HepG2 (cell line): ENCODE data around the gene HSPA1B. TPM values are rescaled to one million over a fixed set of nuclear protein-coding genes. Genes with fewer than 3 reads are reported as not detected.
A peak's percentile ranks its signal among the peaks of the same experiment; 100 is the strongest.

Experiments
- AKAP8 ChIP-seq: sonication (generic); formaldehyde crosslinking; IDR thresholded peaks from 2 replicates; pipeline ENCODE4 v1.5.1; 2020; ENCODE audit warnings: mild to moderate bottlenecking, missing genetic modification reagents
- CTCF ChIP-seq: sonication (generic); formaldehyde crosslinking; IDR thresholded peaks from 2 replicates; pipeline ENCODE4 v1.5.0; 2020; ENCODE audit warnings: mild to moderate bottlenecking, missing genetic modification reagents, moderate library complexity
- DMAP1 ChIP-seq: IDR thresholded peaks from 2 replicates; pipeline ENCODE4 v1.6.1; 2016
- ELF1 ChIP-seq: sonication (generic); formaldehyde crosslinking; IDR thresholded peaks from 2 replicates; pipeline ENCODE4 v1.4.0; 2020; ENCODE audit warnings: missing genetic modification reagents
- GATA4 ChIP-seq: sonication (generic); IDR thresholded peaks from 2 replicates; pipeline ENCODE4 v1.6.1; 2016; ENCODE audit warnings: antibody characterized with exemption, low read depth, borderline replicate concordance
- GATAD1 ChIP-seq: IDR thresholded peaks from 2 replicates; pipeline ENCODE4 v1.6.1; 2016; ENCODE audit warnings: missing genetic modification reagents, missing compliant biosample characterization
- GLMP ChIP-seq: sonication (generic); formaldehyde crosslinking; IDR thresholded peaks from 2 replicates; pipeline ENCODE4 v1.9.0; 2021; ENCODE audit warnings: missing genetic modification reagents, mild to moderate bottlenecking, borderline replicate concordance
- GZF1 ChIP-seq: sonication (generic); formaldehyde crosslinking; IDR thresholded peaks from 2 replicates; pipeline ENCODE4 v1.5.1; 2020; ENCODE audit warnings: mild to moderate bottlenecking, missing genetic modification reagents
- MEIS1 ChIP-seq: sonication (generic); formaldehyde crosslinking; IDR thresholded peaks from 2 replicates; pipeline ENCODE4 v1.9.0; 2021; ENCODE audit warnings: mild to moderate bottlenecking, missing genetic modification reagents, moderate library complexity, borderline replicate concordance
- MEIS2 ChIP-seq: sonication (generic); formaldehyde crosslinking; IDR thresholded peaks from 2 replicates; pipeline ENCODE4 v1.9.0; 2021; ENCODE audit warnings: mild to moderate bottlenecking, missing genetic modification reagents
- MZF1 ChIP-seq: sonication (generic); formaldehyde crosslinking; IDR thresholded peaks from 2 replicates; pipeline ENCODE4 v1.8.1; 2023; ENCODE audit warnings: mild to moderate bottlenecking, missing genetic modification reagents, borderline replicate concordance
- NFE2L2 ChIP-seq: fragments of 150-350 bp; IDR thresholded peaks from 2 replicates; pipeline ENCODE4 v1.6.1; 2014; ENCODE audit warnings: low read length
- NFIB ChIP-seq: sonication (generic); formaldehyde crosslinking; IDR thresholded peaks from 2 replicates; pipeline ENCODE4 v1.9.0; 2021; ENCODE audit warnings: missing genetic modification reagents, mild to moderate bottlenecking, borderline replicate concordance
- PCBP2 ChIP-seq: fragments of 200-400 bp; formaldehyde crosslinking; optimal IDR thresholded peaks from 2 replicates; pipeline ENCODE3; 2018; ENCODE audit warnings: low read length, low read depth; ENCODE audit not compliant: poor library complexity, severe bottlenecking
- RAD51 ChIP-seq: fragments of 450-650 bp; IDR thresholded peaks from 2 replicates; pipeline ENCODE4 v1.6.1; 2016; ENCODE audit warnings: borderline replicate concordance
- TCF12 ChIP-seq, 2 experiments: fragments of 450-650 bp in 1 of 2; sonication (generic) in 1 of 2; formaldehyde crosslinking in 1 of 2; IDR thresholded peaks; 2 replicates each; pipeline versions ENCODE4 v1.6.1 to v1.8.0; 2017 to 2022; ENCODE audit warnings: antibody characterized with exemption in 1 of 2, mild to moderate bottlenecking in 1 of 2, missing genetic modification reagents in 1 of 2, moderate library complexity in 1 of 2
- TCF7L2 ChIP-seq: IDR thresholded peaks from 2 replicates; pipeline ENCODE4 v1.6.1; 2011; ENCODE audit warnings: mild to moderate bottlenecking, low read depth, low read length, moderate library complexity
- ZBTB34 ChIP-seq: sonication (generic); formaldehyde crosslinking; IDR thresholded peaks from 2 replicates; pipeline ENCODE4 v1.8.0; 2022; ENCODE audit warnings: mild to moderate bottlenecking, missing genetic modification reagents
- ZBTB37 ChIP-seq: sonication (generic); formaldehyde crosslinking; IDR thresholded peaks from 2 replicates; pipeline ENCODE4 v1.4.0; 2020; ENCODE audit warnings: mild to moderate bottlenecking, missing genetic modification reagents
- ZFP90 ChIP-seq: sonication (generic); formaldehyde crosslinking; IDR thresholded peaks from 2 replicates; pipeline ENCODE4 v1.8.0; 2022; ENCODE audit warnings: missing genetic modification reagents, mild to moderate bottlenecking, inconsistent platforms, borderline replicate concordance
- ZFX ChIP-seq: sonication (generic); formaldehyde crosslinking; IDR thresholded peaks from 2 replicates; pipeline ENCODE4 v1.4.0; 2020; ENCODE audit warnings: mild to moderate bottlenecking, low read depth, missing genetic modification reagents, moderate library complexity
- ZMAT3 ChIP-seq: sonication (generic); formaldehyde crosslinking; conservative IDR thresholded peaks from 2 replicates; pipeline ENCODE4 v1.7.0; 2021; ENCODE audit warnings: missing genetic modification reagents
- ZNF138 ChIP-seq: sonication (generic); formaldehyde crosslinking; IDR thresholded peaks from 2 replicates; pipeline ENCODE4 v1.5.0; 2020; ENCODE audit warnings: mild to moderate bottlenecking, low read depth, missing genetic modification reagents
- ZNF30 ChIP-seq: sonication (generic); formaldehyde crosslinking; IDR thresholded peaks from 2 replicates; pipeline ENCODE4 v1.5.0; 2020; ENCODE audit warnings: mild to moderate bottlenecking, missing genetic modification reagents
- polyA plus RNA-seq, 8 experiments: library from polyadenylated mRNA; depleted of rRNA in 3 of 8; stranded (reverse) in 7 of 8; unstranded in 1 of 8; fragments of >200 nt; fragmentation: Illumina TruSeq in 4 of 8; extraction: Trizol in 4 of 8; gene quantifications; 2 replicates each; pipeline versions ENCODE4 v1.2.1 to v1.2.3, GENCODE V29; 2011 to 2016; ENCODE audit warnings: low read depth in 4 of 8, missing spikeins in 1 of 8, mixed read lengths in 1 of 8; ENCODE audit not compliant: insufficient read depth in 1 of 8
- total RNA-seq, 5 experiments: library from RNA; depleted of rRNA; stranded (reverse); fragments of >200 nt; fragmentation: Illumina TruSeq; extraction: Trizol; gene quantifications; 2 replicates each; pipeline ENCODE4 v1.2.3, GENCODE V29; 2016; ENCODE audit warnings: low read depth in 1 of 5

Gene HSPA1B
- total and polyA plus RNA-seq, 2 of the 13 experiments (the other 11 are each of a cell fraction or from before 2014, with no cell fraction given): 26.0 to 186 TPM

GRCh38 chr6:31865205-31866118, 37.9 kb downstream of the HSPA1B start (continued):
- TF ChIP-seq MEIS1 (CRISPR knock-in tag) (0 out of 2 replicates have a peak, but pooled peaks have one; percentile 62), AKAP8 (CRISPR knock-in tag) (no peak; the same call in none of the 2 replicates), RAD51 (no peak), GLMP (CRISPR knock-in tag) (no peak), TCF7L2 (peak; percentile 87), ZNF30 (no peak), GATA4 (peak; percentile 56; the same call in 1 of the 2 replicates), TCF12 (IDR thresholded peaks at IDR 0.05) (no peak), TCF12 (CRISPR knock-in tag; IDR thresholded peaks at IDR 0.05) (no peak), CTCF (CRISPR knock-in tag) (peak; percentile 68), NFIB (no peak), DMAP1 (CRISPR knock-in tag) (peak; percentile 85), ZFP90 (peak; percentile 92), ZNF138 (CRISPR knock-in tag) (no peak), ZBTB37 (CRISPR knock-in tag) (peak; percentile 96), ZBTB34 (CRISPR knock-in tag) (peak; percentile 99), MEIS2 (peak; percentile 67; the same call in 1 of the 2 replicates), ZFX (peak; percentile 64; the same call in 1 of the 2 replicates), ZMAT3 (0 out of 2 replicates have a peak, but pooled peaks have one; percentile 56), GZF1 (peak; percentile 71; the same call in 1 of the 2 replicates), PCBP2 (no peak), GATAD1 (peak; percentile 55), NFE2L2 (no peak), MZF1 (no peak), ELF1 (CRISPR knock-in tag) (peak; percentile 32)
